ENCODE data around the gene PIBF1. TPM values are rescaled to one million over a fixed set of nuclear protein-coding genes. Genes with fewer than 3 reads are reported as not detected.

PIBF1 gene
- total and polyA plus RNA-seq, 5 donors from 2014 or later = 13.6 to 34.1 (median 19.8) TPM

- ATAC-seq (ENCODE audit: low read depth in 2 of 2) = no peak
- H3K27ac ChIP-seq (ENCODE audit: insufficient read depth, low read length, poor library complexity, severe bottlenecking) = no peak overlapping the region
- H3K36me3 Mint-ChIP-seq = peaks cover 5% of the 10 kb centered on the region
- peaks cover 14% of the 10 kb centered on the region for H3K4me1 ChIP-seq (ENCODE audit: control insufficient read depth, insufficient read depth, low read length, poor library complexity, severe bottlenecking)
- H3K27me3 Mint-ChIP-seq = peaks cover 70% of the 10 kb centered on the region
- peaks cover 7 to 23% (median 16%) of the 10 kb centered on the region in 4 donors for H3K4me1 Mint-ChIP-seq
- peak overlapping the region; percentile 46 for H3K4me3 ChIP-seq (ENCODE audit: low read depth, low read length)
- H3K9me3 Mint-ChIP-seq = peaks cover 0 to 2% (median 0%) of the 10 kb centered on the region in 7 donors
- no peak overlapping the region for H3K27ac Mint-ChIP-seq
- H3K9me3 ChIP-seq (ENCODE audit: control insufficient read depth in 2 of 2, low read length in 2 of 2) = no peaks in the 10 kb centered on the region
- DNase-seq = no peak
- H3K4me3 Mint-ChIP-seq = peak overlapping the region; percentile 84 to 94 (median 92)
- H3K36me3 ChIP-seq (ENCODE audit: control insufficient read depth, insufficient read depth, low read length) = no peaks in the 10 kb centered on the region
- peaks cover 32% of the 10 kb centered on the region for H3K27me3 ChIP-seq (ENCODE audit: control insufficient read depth, insufficient read depth, low read length)
These were observed 276.1 kb downstream of the PIBF1 start for GRCh38 chr13:73058064-73058313.

GRCh38 chr13:73058432-73058735 is 276.5 kb downstream of the PIBF1 start:
- Mint-ChIP-seq H3K27ac (peak overlapping the region in 2 of 3 donors; percentile 32 to 91), H3K4me3 (peak overlapping the region; percentile 84 to 94 (median 92)), H3K4me1 (peaks cover 7 to 23% (median 17%) of the 10 kb centered on the region in 4 donors), H3K36me3 (peaks cover 5% of the 10 kb centered on the region), H3K9me3 (peaks cover 0 to 2% (median 0%) of the 10 kb centered on the region in 7 donors), H3K27me3 (peaks cover 70% of the 10 kb centered on the region)
- Histone ChIP-seq H3K27ac (ENCODE audit: insufficient read depth, low read length, poor library complexity, severe bottlenecking) (no peak overlapping the region), H3K9me3 (ENCODE audit: control insufficient read depth in 2 of 2, low read length in 2 of 2) (no peaks in the 10 kb centered on the region), H3K36me3 (ENCODE audit: control insufficient read depth, insufficient read depth, low read length) (no peaks in the 10 kb centered on the region), H3K4me1 (ENCODE audit: control insufficient read depth, insufficient read depth, low read length, poor library complexity, severe bottlenecking) (peaks cover 14% of the 10 kb centered on the region), H3K27me3 (ENCODE audit: control insufficient read depth, insufficient read depth, low read length) (peaks cover 32% of the 10 kb centered on the region), H3K4me3 (ENCODE audit: low read depth, low read length) (peak overlapping the region; percentile 46)
- DNase-seq (no peak), ATAC-seq (ENCODE audit: low read depth in 2 of 2) (peak; percentile 2 to 3)

- H3K9me3 ChIP-seq (ENCODE audit: control insufficient read depth in 2 of 2, low read length in 2 of 2) = no peaks in the 10 kb centered on the region
- H3K27ac Mint-ChIP-seq = peak within 1 kb of the TSS; percentile 32 to 91 (median 56)
- peaks cover 70% of the 10 kb centered on the region for H3K27me3 Mint-ChIP-seq
- peaks cover 7 to 23% (median 17%) of the 10 kb centered on the region in 4 donors for H3K4me1 Mint-ChIP-seq
- H3K9me3 Mint-ChIP-seq = peaks cover 0 to 2% (median 0%) of the 10 kb centered on the region in 7 donors
- no peaks in the 10 kb centered on the region for H3K36me3 ChIP-seq (ENCODE audit: control insufficient read depth, insufficient read depth, low read length)
- ATAC-seq (ENCODE audit: low read depth in 2 of 2) (peak; percentile 97), DNase-seq (peak; percentile 83 to 96 (median 86))
- peaks cover 5% of the 10 kb centered on the region for H3K36me3 Mint-ChIP-seq
- H3K4me1 ChIP-seq (ENCODE audit: control insufficient read depth, insufficient read depth, low read length, poor library complexity, severe bottlenecking) = peaks cover 14% of the 10 kb centered on the region
- no peak within 1 kb of the TSS for H3K27ac ChIP-seq (ENCODE audit: insufficient read depth, low read length, poor library complexity, severe bottlenecking)
- peak within 1 kb of the TSS; percentile 46 for H3K4me3 ChIP-seq (ENCODE audit: low read depth, low read length)
- peaks cover 32% of the 10 kb centered on the region for H3K27me3 ChIP-seq (ENCODE audit: control insufficient read depth, insufficient read depth, low read length)
- peak within 1 kb of the TSS; percentile 84 to 94 (median 92) for H3K4me3 Mint-ChIP-seq
These were observed 277.0 kb downstream of the PIBF1 start, which contains the start of gene KLF5 for GRCh38 chr13:73058736-73059459. Gene KLF5 (plus strand): TSS chr13:73059005. CDS start chr13:73059328, 323 bp downstream.

- H3K4me1 ChIP-seq (ENCODE audit: control insufficient read depth, insufficient read depth, low read length, poor library complexity, severe bottlenecking) = peaks cover 14% of the 10 kb centered on the region
- DNase-seq (peak in 2 of 3 donors; percentile 19 to 51), ATAC-seq (ENCODE audit: low read depth in 2 of 2) (peak; percentile 17 to 23)
- H3K36me3 ChIP-seq (ENCODE audit: control insufficient read depth, insufficient read depth, low read length) = no peaks in the 10 kb centered on the region
- H3K4me1 Mint-ChIP-seq = peaks cover 7 to 23% (median 17%) of the 10 kb centered on the region in 4 donors
- H3K27me3 Mint-ChIP-seq = peaks cover 68% of the 10 kb centered on the region
- peak overlapping the region; percentile 70 to 88 (median 82) for H3K4me3 Mint-ChIP-seq
- peak overlapping the region in 1 of 3 donors; percentile 14 for H3K27ac Mint-ChIP-seq
- H3K4me3 ChIP-seq (ENCODE audit: low read depth, low read length) = peak overlapping the region; percentile 45
- H3K27me3 ChIP-seq (ENCODE audit: control insufficient read depth, insufficient read depth, low read length) = peaks cover 32% of the 10 kb centered on the region
- no peak overlapping the region for H3K27ac ChIP-seq (ENCODE audit: insufficient read depth, low read length, poor library complexity, severe bottlenecking)
- H3K9me3 Mint-ChIP-seq = no peaks in the 10 kb centered on the region
- peaks cover 5% of the 10 kb centered on the region for H3K36me3 Mint-ChIP-seq
- no peaks in the 10 kb centered on the region for H3K9me3 ChIP-seq (ENCODE audit: control insufficient read depth in 2 of 2, low read length in 2 of 2)
These were observed 277.7 kb downstream of the PIBF1 start for GRCh38 chr13:73059460-73060250.

- no peaks in the 10 kb centered on the region for H3K36me3 ChIP-seq (ENCODE audit: control insufficient read depth, insufficient read depth, low read length)
- no peaks in the 10 kb centered on the region for H3K9me3 Mint-ChIP-seq
- H3K36me3 Mint-ChIP-seq = peaks cover 5% of the 10 kb centered on the region
- H3K27ac ChIP-seq (ENCODE audit: insufficient read depth, low read length, poor library complexity, severe bottlenecking) = no peak overlapping the region
- no peaks in the 10 kb centered on the region for H3K9me3 ChIP-seq (ENCODE audit: control insufficient read depth in 2 of 2, low read length in 2 of 2)
- peak overlapping the region; percentile 70 to 88 (median 82) for H3K4me3 Mint-ChIP-seq
- H3K4me1 ChIP-seq (ENCODE audit: control insufficient read depth, insufficient read depth, low read length, poor library complexity, severe bottlenecking) = peaks cover 14% of the 10 kb centered on the region
- H3K4me1 Mint-ChIP-seq = peaks cover 7 to 23% (median 17%) of the 10 kb centered on the region in 4 donors
- H3K27ac Mint-ChIP-seq = peak overlapping the region in 1 of 3 donors; percentile 14
- H3K27me3 ChIP-seq (ENCODE audit: control insufficient read depth, insufficient read depth, low read length) = peaks cover 30% of the 10 kb centered on the region
- H3K4me3 ChIP-seq (ENCODE audit: low read depth, low read length) = no peak overlapping the region
- peaks cover 60% of the 10 kb centered on the region for H3K27me3 Mint-ChIP-seq
- ATAC-seq (ENCODE audit: low read depth in 2 of 2) (no peak), DNase-seq (peak in 1 of 3 donors; percentile 13)
These were observed 278.6 kb downstream of the PIBF1 start for GRCh38 chr13:73060251-73061160.

GRCh38 chr13:73061473-73061872 is 279.5 kb downstream of the PIBF1 start:
- H3K4me1 ChIP-seq (ENCODE audit: control insufficient read depth, insufficient read depth, low read length, poor library complexity, severe bottlenecking) = peaks cover 14% of the 10 kb centered on the region
- no peak overlapping the region for H3K27ac ChIP-seq (ENCODE audit: insufficient read depth, low read length, poor library complexity, severe bottlenecking)
- H3K4me3 Mint-ChIP-seq = peak overlapping the region in 1 of 4 donors; percentile 68
- H3K36me3 Mint-ChIP-seq = peaks cover 5% of the 10 kb centered on the region
- H3K27me3 Mint-ChIP-seq = peaks cover 50% of the 10 kb centered on the region
- no peaks in the 10 kb centered on the region for H3K9me3 Mint-ChIP-seq
- no peak for ATAC-seq (ENCODE audit: low read depth in 2 of 2)
- H3K4me3 ChIP-seq (ENCODE audit: low read depth, low read length) = no peak overlapping the region
- no peaks in the 10 kb centered on the region for H3K9me3 ChIP-seq (ENCODE audit: control insufficient read depth in 2 of 2, low read length in 2 of 2)
- peaks cover 21% of the 10 kb centered on the region for H3K27me3 ChIP-seq (ENCODE audit: control insufficient read depth, insufficient read depth, low read length)
- DNase-seq = no peak
- H3K36me3 ChIP-seq (ENCODE audit: control insufficient read depth, insufficient read depth, low read length) = no peaks in the 10 kb centered on the region
- no peak overlapping the region for H3K27ac Mint-ChIP-seq
- H3K4me1 Mint-ChIP-seq = peaks cover 7 to 23% (median 17%) of the 10 kb centered on the region in 4 donors

GRCh38 chr13:73061876-73062275 is 279.9 kb downstream of the PIBF1 start:
- DNase-seq (no peak), ATAC-seq (ENCODE audit: low read depth in 2 of 2) (no peak)
- no peaks in the 10 kb centered on the region for H3K36me3 ChIP-seq (ENCODE audit: control insufficient read depth, insufficient read depth, low read length)
- H3K9me3 ChIP-seq (ENCODE audit: control insufficient read depth in 2 of 2, low read length in 2 of 2) = no peaks in the 10 kb centered on the region
- no peak overlapping the region for H3K27ac Mint-ChIP-seq
- no peak overlapping the region for H3K4me3 ChIP-seq (ENCODE audit: low read depth, low read length)
- H3K27me3 Mint-ChIP-seq = peaks cover 46% of the 10 kb centered on the region
- H3K36me3 Mint-ChIP-seq = peaks cover 5% of the 10 kb centered on the region
- H3K4me1 Mint-ChIP-seq = peaks cover 7 to 23% (median 17%) of the 10 kb centered on the region in 4 donors
- peaks cover 14% of the 10 kb centered on the region for H3K4me1 ChIP-seq (ENCODE audit: control insufficient read depth, insufficient read depth, low read length, poor library complexity, severe bottlenecking)
- no peak overlapping the region for H3K27ac ChIP-seq (ENCODE audit: insufficient read depth, low read length, poor library complexity, severe bottlenecking)
- peaks cover 20% of the 10 kb centered on the region for H3K27me3 ChIP-seq (ENCODE audit: control insufficient read depth, insufficient read depth, low read length)
- no peaks in the 10 kb centered on the region for H3K9me3 Mint-ChIP-seq
- peak overlapping the region in 2 of 4 donors; percentile 35 to 68 for H3K4me3 Mint-ChIP-seq

Measured in CD4-positive, CD25-positive, alpha-beta regulatory T cell (primary cell).